ENCODE data around the gene MEGF8.

GRCh38 chr19:42360787-42361544 lies 35.5 kb downstream of the MEGF8 start:
- TF ChIP-seq POLR2AphosphoS5 (IDR thresholded peaks at IDR 0.05; ENCODE audit: low read depth, low read length), result no peak
- TF ChIP-seq SIN3A (IDR thresholded peaks at IDR 0.05; ENCODE audit: borderline replicate concordance, insufficient read depth, low read length), result no peak
- no peak for TF ChIP-seq TAF1 (IDR thresholded peaks at IDR 0.05; ENCODE audit: borderline replicate concordance, insufficient read depth, low read length)

Measured in PFSK-1 (cell line).